Vagina (tissue), 2 donors: ENCODE results near the gene GNB1L.

ENCODE experiments used
- CTCF ChIP-seq, 3 experiments: fragments of 450-650 bp in 2 of 3; fragments of 200-600 bp in 1 of 3; sonication (generic) in 1 of 3; IDR thresholded peaks; one replicate each; pipeline ENCODE4 v1.5.1; 2017 to 2019; ENCODE audit warnings: antibody characterized with exemption in 3 of 3, mild to moderate bottlenecking in 2 of 3, moderate library complexity in 2 of 3
- POLR2A ChIP-seq, 2 donors: fragments of 450-650 bp; IDR thresholded peaks; one replicate each; pipeline ENCODE4 v1.6.1; 2017; ENCODE audit warnings: antibody characterized with exemption in 2 of 2, mild to moderate bottlenecking in 2 of 2, moderate library complexity in 2 of 2
- POLR2AphosphoS5 ChIP-seq, 2 donors: sonication (generic); formaldehyde crosslinking; IDR thresholded peaks; one replicate each; pipeline ENCODE4 v1.9.0; 2017; ENCODE audit warnings: antibody characterized with exemption in 2 of 2, mild to moderate bottlenecking in 2 of 2, low read depth in 1 of 2; ENCODE audit not compliant: insufficient read depth in 1 of 2

DNA sequence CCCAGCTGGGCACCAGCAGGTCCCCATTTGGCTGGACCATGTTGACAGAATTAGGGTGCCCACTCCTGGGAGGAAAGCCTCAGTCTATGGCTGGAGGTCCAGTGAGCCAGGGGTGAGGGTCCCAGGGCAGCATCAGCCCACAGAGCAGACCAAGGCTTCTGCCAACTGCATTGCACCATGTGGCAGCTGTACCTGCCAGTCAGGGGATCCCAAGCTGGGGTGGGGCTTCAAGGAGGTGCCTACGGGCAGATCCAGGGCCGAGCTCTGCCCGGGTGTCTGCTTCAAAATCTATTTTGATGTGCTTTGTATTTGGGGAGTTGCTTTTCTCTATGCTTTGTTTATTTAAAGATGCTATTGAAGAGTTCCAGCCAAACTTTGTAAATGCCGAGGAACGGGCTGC lies 120.9 kb downstream of the GNB1L start:
- no peak for TF ChIP-seq POLR2AphosphoS5 (IDR thresholded peaks at IDR 0.05; ENCODE audit: insufficient read depth in 1 of 2, low read depth in 1 of 2)
- TF ChIP-seq CTCF (IDR thresholded peaks at IDR 0.05): no peak
- no peak for TF ChIP-seq POLR2A (IDR thresholded peaks at IDR 0.05)
